ENCODE measurements around the gene CCDC59. TPM values are rescaled to one million over a fixed set of nuclear protein-coding genes. Genes with fewer than 3 reads are reported as not detected.

The CCDC59 gene
- total RNA-seq, 1 donor = 19.9 TPM

- DNase-seq (ENCODE audit: low read depth in 2 of 3, low spot score in 2 of 3) = no peak
These were observed 38.9 kb downstream of the CCDC59 start for GRCh38 chr12:82319276-82319675.

- no peak for DNase-seq (ENCODE audit: low read depth in 2 of 3, low spot score in 2 of 3)
These were observed 43.7 kb downstream of the CCDC59 start for GRCh38 chr12:82314406-82314892.

Other genes starting within 250 kb of the CCDC59 start
- gene METTL25, start 142 bp upstream of the CCDC59 start, total RNA-seq = 7.3 TPM